Loucy (cell line): ENCODE data around the gene ABCA5.

Source experiments
- H2AFZ ChIP-seq: fragments of 200-600 bp; sonication (generic); 2 replicates; pipeline ENCODE4 v1.6.0; 2016; ENCODE audit warnings: antibody characterized with exemption, mild to moderate bottlenecking, low read length, moderate library complexity
- H3F3A ChIP-seq: fragments of 200-600 bp; 2 replicates; pipeline ENCODE4 v1.6.0; 2016; ENCODE audit warnings: antibody characterized with exemption, low read depth, mild to moderate bottlenecking
- H3K27me3 ChIP-seq: fragments of 200-600 bp; sonication (generic); 2 replicates; pipeline ENCODE4 v1.6.1; 2014; ENCODE audit warnings: low read length, mild to moderate bottlenecking; ENCODE audit not compliant: insufficient read depth, poor library complexity, severe bottlenecking
- H3K36me3 ChIP-seq: fragments of 200-600 bp; sonication (generic); 2 replicates; pipeline ENCODE4 v1.6.1; 2016; ENCODE audit warnings: low read length; ENCODE audit not compliant: insufficient read depth
- H3K4me1 ChIP-seq: fragments of 200-600 bp; sonication (generic); 2 replicates; pipeline ENCODE4 v1.5.1; 2014; ENCODE audit warnings: low read length, mild to moderate bottlenecking; ENCODE audit not compliant: insufficient read depth, poor library complexity, severe bottlenecking
- H3K4me2 ChIP-seq: fragments of 200-600 bp; sonication (generic); 2 replicates; pipeline ENCODE4 v1.6.0; 2014; ENCODE audit warnings: antibody characterized with exemption, low read length, low read depth, mild to moderate bottlenecking; ENCODE audit not compliant: poor library complexity, severe bottlenecking
- H3K4me3 ChIP-seq: fragments of 200-600 bp; sonication (generic); 2 replicates; pipeline ENCODE4 v1.5.1; 2014; ENCODE audit warnings: low read length, mild to moderate bottlenecking, mixed read lengths; ENCODE audit not compliant: poor library complexity, severe bottlenecking
- H3K79me2 ChIP-seq: fragments of 200-600 bp; sonication (generic); 2 replicates; pipeline ENCODE4 v1.6.1; 2014; ENCODE audit warnings: low read length; ENCODE audit not compliant: insufficient read depth
- H3K9ac ChIP-seq: fragments of 200-600 bp; sonication (generic); 2 replicates; pipeline ENCODE4 v1.6.0; 2014; ENCODE audit warnings: mild to moderate bottlenecking, low read depth, low read length, moderate library complexity; ENCODE audit not compliant: poor library complexity, severe bottlenecking
- H3K9me2 ChIP-seq: fragments of 200-600 bp; sonication (generic); replicated peaks from 2 replicates; pipeline ENCODE4 v1.6.1; 2016; ENCODE audit warnings: low read depth, low read length, mixed read lengths
- H3K9me3 ChIP-seq: fragments of 200-600 bp; sonication (generic); 2 replicates; pipeline ENCODE4 v1.6.1; 2014; ENCODE audit warnings: mild to moderate bottlenecking, antibody characterized with exemption, low read length, low read depth; ENCODE audit not compliant: insufficient read depth
- H4K20me1 ChIP-seq: fragments of 200-600 bp; sonication (generic); 2 replicates; pipeline ENCODE4 v1.6.0; 2014; ENCODE audit warnings: antibody characterized with exemption, low read length, mild to moderate bottlenecking; ENCODE audit not compliant: insufficient read depth, poor library complexity, severe bottlenecking
- CTCF ChIP-seq: fragments of 200-600 bp; sonication (generic); conservative IDR thresholded peaks from 2 replicates; pipeline ENCODE4 v1.5.1; 2014; ENCODE audit warnings: mild to moderate bottlenecking, antibody characterized with exemption, low read length
- EZH2phosphoT487 ChIP-seq: fragments of 200-600 bp; IDR thresholded peaks from 2 replicates; pipeline ENCODE4 v1.6.1; 2018; ENCODE audit warnings: antibody characterized with exemption, mild to moderate bottlenecking, moderate library complexity, borderline replicate concordance

The ABCA5 gene

GRCh38 chr17:69218986-69219385 is 107.9 kb downstream of the ABCA5 start:
- H3K27me3 ChIP-seq = no peaks in the 10 kb centered on the region
- no peaks in the 10 kb centered on the region for H3K4me1 ChIP-seq
- no peak for TF ChIP-seq CTCF
- no peaks in the 10 kb centered on the region for H4K20me1 ChIP-seq
- no peak overlapping the region for H2AFZ ChIP-seq
- H3K9me2 ChIP-seq = no peaks in the 10 kb centered on the region
- H3F3A ChIP-seq = no peaks in the 10 kb centered on the region
- no peaks in the 10 kb centered on the region for H3K79me2 ChIP-seq
- no peak overlapping the region for H3K4me3 ChIP-seq
- no peaks in the 10 kb centered on the region for H3K36me3 ChIP-seq
- no peaks in the 10 kb centered on the region for H3K9me3 ChIP-seq
- H3K9ac ChIP-seq = no peak overlapping the region
- no peak overlapping the region for H3K4me2 ChIP-seq

- peak; percentile 25 for TF ChIP-seq CTCF
- no peak for TF ChIP-seq EZH2phosphoT487
- no peaks in the 10 kb centered on the region for H3K9me3 ChIP-seq
These were observed 113.7 kb downstream of the ABCA5 start for GRCh38 chr17:69213059-69213813.

GRCh38 chr17:69208640-69209039 is 118.3 kb downstream of the ABCA5 start:
- Histone ChIP-seq H3K4me3 (no peak overlapping the region), H4K20me1 (no peaks in the 10 kb centered on the region), H3K4me2 (no peak overlapping the region), H3F3A (no peaks in the 10 kb centered on the region), H3K9me2 (no peaks in the 10 kb centered on the region), H3K9me3 (no peaks in the 10 kb centered on the region), H3K79me2 (no peaks in the 10 kb centered on the region), H3K36me3 (no peaks in the 10 kb centered on the region), H3K27me3 (no peaks in the 10 kb centered on the region), H3K9ac (no peak overlapping the region), H2AFZ (no peak overlapping the region), H3K4me1 (no peaks in the 10 kb centered on the region)
- TF ChIP-seq CTCF = no peak
- no peak for TF ChIP-seq EZH2phosphoT487

More at GRCh38 chr17:69213059-69213813, 113.7 kb downstream of the ABCA5 start:
- Histone ChIP-seq H3K4me2 (no peak overlapping the region), H3K4me3 (no peak overlapping the region), H3K27me3 (no peaks in the 10 kb centered on the region), H4K20me1 (no peaks in the 10 kb centered on the region), H3F3A (no peaks in the 10 kb centered on the region), H3K9ac (no peak overlapping the region), H2AFZ (no peak overlapping the region), H3K9me2 (no peaks in the 10 kb centered on the region), H3K36me3 (no peaks in the 10 kb centered on the region), H3K79me2 (no peaks in the 10 kb centered on the region), H3K4me1 (no peaks in the 10 kb centered on the region)
